ENCODE results near the gene TRAPPC13.
"Not testable (repeated sequence)": the region's sequence is repeated elsewhere in the genome, so short reads cannot be mapped to it uniquely, and the experiment has no call there.

- TF ChIP-seq CTCF (IDR thresholded peaks at IDR 0.05; ENCODE audit: low read depth, low read length); POLR2A (IDR thresholded peaks at IDR 0.05; ENCODE audit: extremely low read depth, insufficient read length); MAX (IDR thresholded peaks at IDR 0.05; ENCODE audit: low read depth, low read length): not testable (repeated sequence)
Measured at GRCh38 chr5:65621961-65622360, 2.9 kb upstream of the TRAPPC13 start.
